Kidney epithelial cell (primary cell): ENCODE measurements around the gene RPL19. TPM values are rescaled to one million over a fixed set of nuclear protein-coding genes. Genes with fewer than 3 reads are reported as not detected.
"Not testable (repeated sequence)": the region's sequence is repeated elsewhere in the genome, so short reads cannot be mapped to it uniquely, and the experiment has no call there.

ENCODE experiments used
- DNase-seq: peaks from one replicate; pipeline ENCODE4 v3.0.0-alpha.2; 2010; ENCODE audit warnings: low read depth
- H3K27me3 ChIP-seq: 2 replicates; pipeline ENCODE4 v1.6.0; 2011; ENCODE audit warnings: low read length; ENCODE audit not compliant: control insufficient read depth, insufficient read depth
- H3K36me3 ChIP-seq: 2 replicates; pipeline ENCODE4 v1.5.1; 2011; ENCODE audit warnings: low read length; ENCODE audit not compliant: control insufficient read depth, insufficient read depth
- H3K4me3 ChIP-seq: 2 replicates; pipeline ENCODE4 v1.5.1; 2011; ENCODE audit warnings: low read depth, mild to moderate bottlenecking, control low read depth, low read length
- CTCF ChIP-seq: IDR thresholded peaks from 2 replicates; pipeline ENCODE4 v1.5.1; 2011; ENCODE audit warnings: mild to moderate bottlenecking, moderate library complexity, low read length, control low read depth, inconsistent platforms; ENCODE audit not compliant: insufficient read depth, poor library complexity, severe bottlenecking
- total RNA-seq: library from RNA; depleted of rRNA; stranded (reverse); fragments of >200 nt; gene quantifications from 2 replicates; pipeline ENCODE4 v1.2.3, GENCODE V29; 2015

Gene RPL19
- total RNA-seq, 1 donor from 2014 or later, result 4,555 TPM

- no peak for TF ChIP-seq CTCF
- no peaks in the 10 kb centered on the region for H3K36me3 ChIP-seq
- no peak for DNase-seq
- H3K4me3 ChIP-seq, result peak within 1 kb of the TSS; percentile 43
- H3K27me3 ChIP-seq, result peaks cover 37% of the 10 kb centered on the region
Measured at GRCh38 chr17:39165841-39166349, 34.2 kb upstream of the RPL19 start, which contains the start of gene ARL5C. Gene ARL5C, minus strand, starts transcription at chr17:39166161. Its CDS starts 401 bp downstream, at chr17:39165760.

GRCh38 chr17:39166437-39167335, 33.4 kb upstream of the RPL19 start:
- no peak overlapping the region for H3K4me3 ChIP-seq
- H3K36me3 ChIP-seq, result no peaks in the 10 kb centered on the region
- no peak for TF ChIP-seq CTCF
- DNase-seq, result no peak
- H3K27me3 ChIP-seq, result peaks cover 37% of the 10 kb centered on the region

- no peak for TF ChIP-seq CTCF
- no peaks in the 10 kb centered on the region for H3K36me3 ChIP-seq
- H3K4me3 ChIP-seq, result no peak overlapping the region
- H3K27me3 ChIP-seq, result peaks cover 37% of the 10 kb centered on the region
- DNase-seq, result no peak
Measured at GRCh38 chr17:39167476-39167875, 32.6 kb upstream of the RPL19 start.

GRCh38 chr17:39168503-39168902, 31.6 kb upstream of the RPL19 start:
- DNase-seq, result not testable (repeated sequence)

GRCh38 chr17:39169101-39169500, 31.0 kb upstream of the RPL19 start:
- DNase-seq, result no peak
- no peak overlapping the region for H3K4me3 ChIP-seq
- TF ChIP-seq CTCF, result no peak
- no peaks in the 10 kb centered on the region for H3K36me3 ChIP-seq
- peaks cover 37% of the 10 kb centered on the region for H3K27me3 ChIP-seq

More at GRCh38 chr17:39168503-39168902, 31.6 kb upstream of the RPL19 start:
- H3K27me3 ChIP-seq, result peaks cover 37% of the 10 kb centered on the region
- not testable (repeated sequence) for H3K4me3 ChIP-seq, H3K36me3 ChIP-seq

GRCh38 chr17:39169518-39169917, 30.6 kb upstream of the RPL19 start:
- TF ChIP-seq CTCF, result no peak

More at GRCh38 chr17:39169518-39169917, 30.6 kb upstream of the RPL19 start:
- DNase-seq, result no peak
- Histone ChIP-seq H3K36me3 (no peaks in the 10 kb centered on the region), H3K27me3 (peaks cover 36% of the 10 kb centered on the region), H3K4me3 (no peak overlapping the region)
